Loucy (cell line): Measurements from ENCODE around the gene SIDT2.
A peak's percentile ranks its signal among the peaks of the same experiment; 100 is the strongest.

Experiments used
- H2AFZ ChIP-seq: fragments of 200-600 bp; sonication (generic); 2 replicates; pipeline ENCODE4 v1.6.0; 2016; ENCODE audit warnings: antibody characterized with exemption, mild to moderate bottlenecking, low read length, moderate library complexity
- H3F3A ChIP-seq: fragments of 200-600 bp; 2 replicates; pipeline ENCODE4 v1.6.0; 2016; ENCODE audit warnings: antibody characterized with exemption, low read depth, mild to moderate bottlenecking
- H3K27me3 ChIP-seq: fragments of 200-600 bp; sonication (generic); 2 replicates; pipeline ENCODE4 v1.6.1; 2014; ENCODE audit warnings: low read length, mild to moderate bottlenecking; ENCODE audit not compliant: insufficient read depth, poor library complexity, severe bottlenecking
- H3K36me3 ChIP-seq: fragments of 200-600 bp; sonication (generic); 2 replicates; pipeline ENCODE4 v1.6.1; 2016; ENCODE audit warnings: low read length; ENCODE audit not compliant: insufficient read depth
- H3K4me1 ChIP-seq: fragments of 200-600 bp; sonication (generic); 2 replicates; pipeline ENCODE4 v1.5.1; 2014; ENCODE audit warnings: low read length, mild to moderate bottlenecking; ENCODE audit not compliant: insufficient read depth, poor library complexity, severe bottlenecking
- H3K4me2 ChIP-seq: fragments of 200-600 bp; sonication (generic); 2 replicates; pipeline ENCODE4 v1.6.0; 2014; ENCODE audit warnings: antibody characterized with exemption, low read length, low read depth, mild to moderate bottlenecking; ENCODE audit not compliant: poor library complexity, severe bottlenecking
- H3K4me3 ChIP-seq: fragments of 200-600 bp; sonication (generic); 2 replicates; pipeline ENCODE4 v1.5.1; 2014; ENCODE audit warnings: low read length, mild to moderate bottlenecking, mixed read lengths; ENCODE audit not compliant: poor library complexity, severe bottlenecking
- H3K79me2 ChIP-seq: fragments of 200-600 bp; sonication (generic); 2 replicates; pipeline ENCODE4 v1.6.1; 2014; ENCODE audit warnings: low read length; ENCODE audit not compliant: insufficient read depth
- H3K9ac ChIP-seq: fragments of 200-600 bp; sonication (generic); 2 replicates; pipeline ENCODE4 v1.6.0; 2014; ENCODE audit warnings: mild to moderate bottlenecking, low read depth, low read length, moderate library complexity; ENCODE audit not compliant: poor library complexity, severe bottlenecking
- H3K9me2 ChIP-seq: fragments of 200-600 bp; sonication (generic); replicated peaks from 2 replicates; pipeline ENCODE4 v1.6.1; 2016; ENCODE audit warnings: low read depth, low read length, mixed read lengths
- H3K9me3 ChIP-seq: fragments of 200-600 bp; sonication (generic); 2 replicates; pipeline ENCODE4 v1.6.1; 2014; ENCODE audit warnings: mild to moderate bottlenecking, antibody characterized with exemption, low read length, low read depth; ENCODE audit not compliant: insufficient read depth
- H4K20me1 ChIP-seq: fragments of 200-600 bp; sonication (generic); 2 replicates; pipeline ENCODE4 v1.6.0; 2014; ENCODE audit warnings: antibody characterized with exemption, low read length, mild to moderate bottlenecking; ENCODE audit not compliant: insufficient read depth, poor library complexity, severe bottlenecking
- CTCF ChIP-seq: fragments of 200-600 bp; sonication (generic); conservative IDR thresholded peaks from 2 replicates; pipeline ENCODE4 v1.5.1; 2014; ENCODE audit warnings: mild to moderate bottlenecking, antibody characterized with exemption, low read length
- EZH2phosphoT487 ChIP-seq: fragments of 200-600 bp; IDR thresholded peaks from 2 replicates; pipeline ENCODE4 v1.6.1; 2018; ENCODE audit warnings: antibody characterized with exemption, mild to moderate bottlenecking, moderate library complexity, borderline replicate concordance

Gene SIDT2

GRCh38 chr11:117179048-117179999, 781 bp downstream of the SIDT2 start:
- Histone ChIP-seq H3K79me2 (no peaks in the 10 kb centered on the region), H3K36me3 (no peaks in the 10 kb centered on the region), H3K4me3 (peak overlapping the region; percentile 76), H3K4me2 (peak overlapping the region; percentile 97), H3K4me1 (peaks cover 22% of the 10 kb centered on the region), H3K9me2 (no peaks in the 10 kb centered on the region), H3F3A (peaks cover 5% of the 10 kb centered on the region; the same call in 1 of the 2 replicates), H4K20me1 (no peaks in the 10 kb centered on the region), H2AFZ (peak overlapping the region; percentile 69; the same call in 1 of the 2 replicates), H3K27me3 (no peaks in the 10 kb centered on the region), H3K9ac (peak overlapping the region; percentile 71), H3K9me3 (no peaks in the 10 kb centered on the region)
- TF ChIP-seq CTCF (no peak), EZH2phosphoT487 (no peak)

- H3K4me3 ChIP-seq, result peak overlapping the region; percentile 76
- H3F3A ChIP-seq, result peaks cover 5% of the 10 kb centered on the region; the same call in 1 of the 2 replicates
- no peaks in the 10 kb centered on the region for H3K9me2 ChIP-seq
- H3K9ac ChIP-seq, result peak overlapping the region; percentile 71
- no peaks in the 10 kb centered on the region for H3K27me3 ChIP-seq
- H4K20me1 ChIP-seq, result no peaks in the 10 kb centered on the region
- H3K4me1 ChIP-seq, result peaks cover 22% of the 10 kb centered on the region
- no peaks in the 10 kb centered on the region for H3K9me3 ChIP-seq
- no peak overlapping the region for H2AFZ ChIP-seq
- no peaks in the 10 kb centered on the region for H3K36me3 ChIP-seq
- no peaks in the 10 kb centered on the region for H3K79me2 ChIP-seq
- TF ChIP-seq CTCF (no peak), EZH2phosphoT487 (no peak)
- H3K4me2 ChIP-seq, result peak overlapping the region; percentile 97
These were observed 1.5 kb downstream of the SIDT2 start for GRCh38 chr11:117180020-117180419.

- TF ChIP-seq EZH2phosphoT487 (no peak), CTCF (peak; percentile 78)
- Histone ChIP-seq H3K9ac (peak overlapping the region; percentile 71), H4K20me1 (no peaks in the 10 kb centered on the region), H3K4me3 (peak overlapping the region; percentile 76), H3K9me2 (no peaks in the 10 kb centered on the region), H3K4me2 (peak overlapping the region; percentile 97), H3K36me3 (no peaks in the 10 kb centered on the region), H3F3A (peaks cover 5% of the 10 kb centered on the region; the same call in 1 of the 2 replicates), H3K9me3 (no peaks in the 10 kb centered on the region), H3K4me1 (peaks cover 22% of the 10 kb centered on the region), H3K27me3 (no peaks in the 10 kb centered on the region), H2AFZ (peak overlapping the region; percentile 71), H3K79me2 (no peaks in the 10 kb centered on the region)
These were observed 2.4 kb downstream of the SIDT2 start for GRCh38 chr11:117180661-117181585.
